Measurements from ENCODE around the gene CAPN8. TPM values are rescaled to one million over a fixed set of nuclear protein-coding genes. Genes with fewer than 3 reads are reported as not detected.

CAPN8 gene
- total and polyA plus RNA-seq, 4 donors, result 0.08 to 0.16 TPM; not detected in 2

DNA sequence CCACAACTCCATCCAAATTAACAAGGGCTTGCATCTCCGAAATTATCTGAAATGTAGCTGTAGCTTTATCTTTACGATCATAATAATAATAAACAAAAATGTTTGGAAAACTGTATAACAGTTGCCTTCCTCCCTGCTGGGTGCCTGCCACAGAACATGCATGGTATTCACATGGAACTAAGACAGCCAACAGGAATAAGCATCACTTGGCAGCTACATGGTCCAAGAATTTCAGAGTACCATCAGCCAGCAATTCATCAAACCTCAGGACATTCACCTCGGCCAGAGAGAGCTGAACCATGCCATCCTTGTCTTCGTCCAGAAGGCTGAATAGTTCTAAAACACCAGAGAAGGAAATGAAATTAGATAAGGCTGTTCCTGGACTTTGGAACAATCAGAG lies 122.7 kb downstream of the CAPN8 start:
- TF ChIP-seq NR2F2 (IDR thresholded peaks at IDR 0.05), result no peak
- TF ChIP-seq, protein P1, sequence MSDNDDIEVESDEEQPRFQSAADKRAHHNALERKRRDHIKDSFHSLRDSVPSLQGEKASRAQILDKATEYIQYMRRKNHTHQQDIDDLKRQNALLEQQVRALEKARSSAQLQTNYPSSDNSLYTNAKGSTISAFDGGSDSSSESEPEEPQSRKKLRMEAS (IDR thresholded peaks at IDR 0.05), result no peak
- TF ChIP-seq HNF4A (conservative IDR thresholded peaks at IDR 0.05), result no peak
- TF ChIP-seq RXRA (IDR thresholded peaks at IDR 0.05), result no peak
- TF ChIP-seq FOXA2 (IDR thresholded peaks at IDR 0.05), result no peak
- TF ChIP-seq TAF1 (conservative IDR thresholded peaks at IDR 0.05), result no peak
- TF ChIP-seq RAD21 (IDR thresholded peaks at IDR 0.05), result no peak
- TF ChIP-seq EGR1 (IDR thresholded peaks at IDR 0.05; ENCODE audit: low read depth in 2 of 2), result no peak
- TF ChIP-seq SP1 (IDR thresholded peaks at IDR 0.05), result no peak
- no peak for TF ChIP-seq GABPA (IDR thresholded peaks at IDR 0.05 in 1 of 2, conservative IDR thresholded peaks at IDR 0.05 in 1 of 2)
- H3K27ac ChIP-seq (ENCODE audit: low read depth in 1 of 2, low read length in 2 of 2), result no peak overlapping the region
- H3K36me3 ChIP-seq (ENCODE audit: control insufficient read depth in 4 of 4, insufficient read depth in 3 of 4, low read depth in 1 of 4, low read length in 3 of 4), result no peaks in the 10 kb centered on the region
- no peak overlapping the region for H3K4me3 ChIP-seq (ENCODE audit: low read depth in 1 of 3, low read length in 3 of 3)
- no peak overlapping the region for H3K9ac ChIP-seq (ENCODE audit: low read depth in 1 of 2, low read length in 2 of 2)
- no peak for DNase-seq (ENCODE audit: low spot score)
- H3K9me3 ChIP-seq (ENCODE audit: control insufficient read depth in 4 of 4, low read length in 3 of 4), result no peaks in the 10 kb centered on the region
- 68% methylated on average over 4 of the region's 4 CpGs for WGBS
- peaks cover 0 to 4% (median 0%) of the 10 kb centered on the region in 4 donors for H3K27me3 ChIP-seq (ENCODE audit: control insufficient read depth in 4 of 4, insufficient read depth in 4 of 4, low read length in 3 of 4)
- H3K4me1 ChIP-seq (ENCODE audit: control insufficient read depth in 4 of 4, insufficient read depth in 4 of 4, low read length in 3 of 4), result no peaks in the 10 kb centered on the region

DNA sequence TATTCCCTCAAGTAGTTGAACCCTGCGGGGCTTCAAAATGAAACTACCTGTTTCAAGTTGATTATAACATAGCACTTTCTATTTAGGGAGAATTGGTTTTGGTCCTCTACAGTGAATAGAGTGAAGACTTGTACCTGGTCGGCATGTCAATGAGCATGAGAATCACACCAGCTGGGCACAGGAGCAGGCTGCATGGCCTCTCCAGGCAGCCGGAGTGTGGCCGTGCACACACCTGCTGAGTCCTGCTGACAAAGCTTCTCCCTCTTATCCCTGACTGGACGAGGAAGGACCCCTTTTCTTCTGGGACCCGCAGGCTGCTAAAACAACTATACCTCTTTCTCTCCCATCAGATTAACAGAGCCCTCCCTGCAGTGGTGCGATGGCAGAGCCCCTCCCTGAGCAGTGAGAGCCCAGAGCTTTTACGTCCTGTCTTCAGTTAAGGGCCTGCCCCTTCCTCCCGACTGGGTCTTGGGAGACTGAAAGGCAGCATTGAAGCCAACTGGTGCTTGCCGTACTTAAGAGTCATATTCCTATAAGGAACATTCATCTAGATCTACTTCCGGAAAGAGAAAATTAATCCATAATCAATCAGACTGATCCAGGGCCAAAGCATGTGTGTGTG lies 124.9 kb downstream of the CAPN8 start:
- DNase-seq (ENCODE audit: low spot score), result no peak
- 88% methylated on average over 11 of the region's 11 CpGs for WGBS
- TF ChIP-seq JUND (IDR thresholded peaks at IDR 0.05), result no peak
- TF ChIP-seq, protein P2, sequence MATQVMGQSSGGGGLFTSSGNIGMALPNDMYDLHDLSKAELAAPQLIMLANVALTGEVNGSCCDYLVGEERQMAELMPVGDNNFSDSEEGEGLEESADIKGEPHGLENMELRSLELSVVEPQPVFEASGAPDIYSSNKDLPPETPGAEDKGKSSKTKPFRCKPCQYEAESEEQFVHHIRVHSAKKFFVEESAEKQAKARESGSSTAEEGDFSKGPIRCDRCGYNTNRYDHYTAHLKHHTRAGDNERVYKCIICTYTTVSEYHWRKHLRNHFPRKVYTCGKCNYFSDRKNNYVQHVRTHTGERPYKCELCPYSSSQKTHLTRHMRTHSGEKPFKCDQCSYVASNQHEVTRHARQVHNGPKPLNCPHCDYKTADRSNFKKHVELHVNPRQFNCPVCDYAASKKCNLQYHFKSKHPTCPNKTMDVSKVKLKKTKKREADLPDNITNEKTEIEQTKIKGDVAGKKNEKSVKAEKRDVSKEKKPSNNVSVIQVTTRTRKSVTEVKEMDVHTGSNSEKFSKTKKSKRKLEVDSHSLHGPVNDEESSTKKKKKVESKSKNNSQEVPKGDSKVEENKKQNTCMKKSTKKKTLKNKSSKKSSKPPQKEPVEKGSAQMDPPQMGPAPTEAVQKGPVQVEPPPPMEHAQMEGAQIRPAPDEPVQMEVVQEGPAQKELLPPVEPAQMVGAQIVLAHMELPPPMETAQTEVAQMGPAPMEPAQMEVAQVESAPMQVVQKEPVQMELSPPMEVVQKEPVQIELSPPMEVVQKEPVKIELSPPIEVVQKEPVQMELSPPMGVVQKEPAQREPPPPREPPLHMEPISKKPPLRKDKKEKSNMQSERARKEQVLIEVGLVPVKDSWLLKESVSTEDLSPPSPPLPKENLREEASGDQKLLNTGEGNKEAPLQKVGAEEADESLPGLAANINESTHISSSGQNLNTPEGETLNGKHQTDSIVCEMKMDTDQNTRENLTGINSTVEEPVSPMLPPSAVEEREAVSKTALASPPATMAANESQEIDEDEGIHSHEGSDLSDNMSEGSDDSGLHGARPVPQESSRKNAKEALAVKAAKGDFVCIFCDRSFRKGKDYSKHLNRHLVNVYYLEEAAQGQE (IDR thresholded peaks at IDR 0.05), result no peak
- TF ChIP-seq SP1 (IDR thresholded peaks at IDR 0.05), result no peak
- TF ChIP-seq TAF1 (conservative IDR thresholded peaks at IDR 0.05), result no peak
- TF ChIP-seq EGR1 (IDR thresholded peaks at IDR 0.05; ENCODE audit: low read depth in 2 of 2), result no peak
- no peak for TF ChIP-seq FOXA2 (IDR thresholded peaks at IDR 0.05)
- no peak for TF ChIP-seq RXRA (IDR thresholded peaks at IDR 0.05)
- TF ChIP-seq FOXA1 (IDR thresholded peaks at IDR 0.05), result no peak
- TF ChIP-seq RAD21 (IDR thresholded peaks at IDR 0.05), result no peak
- TF ChIP-seq YY1 (IDR thresholded peaks at IDR 0.05), result no peak
- TF ChIP-seq HNF4A (conservative IDR thresholded peaks at IDR 0.05), result no peak
- TF ChIP-seq, protein P3, sequence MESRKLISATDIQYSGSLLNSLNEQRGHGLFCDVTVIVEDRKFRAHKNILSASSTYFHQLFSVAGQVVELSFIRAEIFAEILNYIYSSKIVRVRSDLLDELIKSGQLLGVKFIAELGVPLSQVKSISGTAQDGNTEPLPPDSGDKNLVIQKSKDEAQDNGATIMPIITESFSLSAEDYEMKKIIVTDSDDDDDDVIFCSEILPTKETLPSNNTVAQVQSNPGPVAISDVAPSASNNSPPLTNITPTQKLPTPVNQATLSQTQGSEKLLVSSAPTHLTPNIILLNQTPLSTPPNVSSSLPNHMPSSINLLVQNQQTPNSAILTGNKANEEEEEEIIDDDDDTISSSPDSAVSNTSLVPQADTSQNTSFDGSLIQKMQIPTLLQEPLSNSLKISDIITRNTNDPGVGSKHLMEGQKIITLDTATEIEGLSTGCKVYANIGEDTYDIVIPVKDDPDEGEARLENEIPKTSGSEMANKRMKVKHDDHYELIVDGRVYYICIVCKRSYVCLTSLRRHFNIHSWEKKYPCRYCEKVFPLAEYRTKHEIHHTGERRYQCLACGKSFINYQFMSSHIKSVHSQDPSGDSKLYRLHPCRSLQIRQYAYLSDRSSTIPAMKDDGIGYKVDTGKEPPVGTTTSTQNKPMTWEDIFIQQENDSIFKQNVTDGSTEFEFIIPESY (IDR thresholded peaks at IDR 0.05), result no peak
- TF ChIP-seq, protein P4, sequence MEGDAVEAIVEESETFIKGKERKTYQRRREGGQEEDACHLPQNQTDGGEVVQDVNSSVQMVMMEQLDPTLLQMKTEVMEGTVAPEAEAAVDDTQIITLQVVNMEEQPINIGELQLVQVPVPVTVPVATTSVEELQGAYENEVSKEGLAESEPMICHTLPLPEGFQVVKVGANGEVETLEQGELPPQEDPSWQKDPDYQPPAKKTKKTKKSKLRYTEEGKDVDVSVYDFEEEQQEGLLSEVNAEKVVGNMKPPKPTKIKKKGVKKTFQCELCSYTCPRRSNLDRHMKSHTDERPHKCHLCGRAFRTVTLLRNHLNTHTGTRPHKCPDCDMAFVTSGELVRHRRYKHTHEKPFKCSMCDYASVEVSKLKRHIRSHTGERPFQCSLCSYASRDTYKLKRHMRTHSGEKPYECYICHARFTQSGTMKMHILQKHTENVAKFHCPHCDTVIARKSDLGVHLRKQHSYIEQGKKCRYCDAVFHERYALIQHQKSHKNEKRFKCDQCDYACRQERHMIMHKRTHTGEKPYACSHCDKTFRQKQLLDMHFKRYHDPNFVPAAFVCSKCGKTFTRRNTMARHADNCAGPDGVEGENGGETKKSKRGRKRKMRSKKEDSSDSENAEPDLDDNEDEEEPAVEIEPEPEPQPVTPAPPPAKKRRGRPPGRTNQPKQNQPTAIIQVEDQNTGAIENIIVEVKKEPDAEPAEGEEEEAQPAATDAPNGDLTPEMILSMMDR (IDR thresholded peaks at IDR 0.05; ENCODE audit: low read depth, low read length, missing input control), result no peak
- TF ChIP-seq NR2F2 (IDR thresholded peaks at IDR 0.05), result no peak

More for the DNA sequence above, 124.9 kb downstream of the CAPN8 start:
- no peak overlapping the region for H3K4me3 ChIP-seq (ENCODE audit: low read depth in 1 of 3, low read length in 3 of 3)
- no peak overlapping the region for H3K27ac ChIP-seq (ENCODE audit: low read depth in 1 of 2, low read length in 2 of 2)
- H3K9ac ChIP-seq (ENCODE audit: low read depth in 1 of 2, low read length in 2 of 2), result no peak overlapping the region
- no peaks in the 10 kb centered on the region for H3K9me3 ChIP-seq (ENCODE audit: control insufficient read depth in 4 of 4, low read length in 3 of 4)
- H3K27me3 ChIP-seq (ENCODE audit: control insufficient read depth in 4 of 4, insufficient read depth in 4 of 4, low read length in 3 of 4), result peaks cover 0 to 4% (median 0%) of the 10 kb centered on the region in 4 donors
- H3K4me1 ChIP-seq (ENCODE audit: control insufficient read depth in 4 of 4, insufficient read depth in 4 of 4, low read length in 3 of 4), result no peaks in the 10 kb centered on the region
- no peaks in the 10 kb centered on the region for H3K36me3 ChIP-seq (ENCODE audit: control insufficient read depth in 4 of 4, insufficient read depth in 3 of 4, low read depth in 1 of 4, low read length in 3 of 4)
